Measurements from ENCODE around the gene KRTAP10-3. TPM values are rescaled to one million over a fixed set of nuclear protein-coding genes. Genes with fewer than 3 reads are reported as not detected.

KRTAP10-3 gene
- total and polyA plus RNA-seq, 9 of the 15 experiments (the other 6 are each of a cell fraction or from before 2014, with no cell fraction given): not detected

DNA sequence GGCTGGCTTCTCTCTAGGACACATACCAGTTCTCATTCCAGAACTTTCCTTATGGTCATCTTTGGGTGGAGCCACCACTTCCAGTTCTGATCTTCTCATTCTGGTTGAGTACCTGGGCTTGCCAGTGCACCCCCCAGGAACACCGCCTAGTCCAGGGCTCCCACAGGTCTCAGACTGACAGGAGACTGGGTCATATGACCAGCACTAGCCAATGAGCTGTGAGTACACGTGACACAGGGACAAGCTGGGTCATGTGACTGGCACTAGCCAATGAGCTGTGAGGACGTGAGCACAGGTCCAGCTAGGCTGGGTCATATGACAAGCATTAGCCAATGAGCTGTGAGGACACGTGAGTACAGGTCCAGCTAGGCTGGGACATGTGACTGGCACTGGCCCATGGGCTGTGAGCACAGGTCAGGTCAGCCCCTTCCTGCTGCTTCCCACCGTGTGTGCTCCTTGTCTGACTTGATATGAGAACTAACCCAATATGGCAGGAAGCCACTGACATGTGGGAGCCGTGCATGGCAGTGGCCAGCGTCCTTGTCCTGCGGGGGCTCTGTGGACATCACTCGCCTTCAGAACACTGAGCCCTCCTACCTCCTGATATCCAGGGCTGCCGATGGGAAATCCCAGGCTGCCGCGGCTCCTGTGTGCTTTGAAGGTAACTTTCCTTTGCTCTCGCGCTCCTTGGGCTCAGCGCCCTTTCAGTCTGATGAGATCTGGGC lies 41.3 kb downstream of the KRTAP10-3 start:
- intact Hi-C loops (cut with micrococcal nuclease) (loop anchor here (10.0 kb wide), 1 partner anchor 407 kb away; the partner anchor contains the start of gene ITGB2), in situ Hi-C loops (cut with MboI) (loop anchor here (5.0 kb wide), 2 partner anchors 225 to 275 kb away; no protein-coding TSS in a partner anchor)
- peak overlapping the region; percentile 19; the same call in 2 of the 3 replicates for H3K27ac ChIP-seq (ENCODE audit: extremely low read depth, low read depth, low read length)
- H3K36me3 ChIP-seq (ENCODE audit: control insufficient read depth, insufficient read depth, low read length): no peaks in the 10 kb centered on the region
- POLR2A ChIA-PET: interaction anchor here (0.6 to 1.5 kb wide), 8 partner anchors 9 to 377 kb away, joined by 3 to 5 read pairs (median 3); no protein-coding TSS in a partner anchor
- H3K9ac ChIP-seq (ENCODE audit: insufficient read depth in 1 of 2, low read depth in 2 of 2, low read length in 2 of 2): peak overlapping the region; percentile 13 to 18; a peak in 3 of 4 replicates
- BruUV-seq (replicated peaks): no TSS peak
- H3K9me1 ChIP-seq (ENCODE audit: control insufficient read depth, insufficient read depth, low read length): no peaks in the 10 kb centered on the region
- H4K20me1 ChIP-seq (replicated peaks; ENCODE audit: control insufficient read depth, insufficient read depth, low read length): no peaks in the 10 kb centered on the region
- peak overlapping the region; percentile 35 for H3K4me3 ChIP-seq
- peak; percentile 89 to 96 (median 92) for DNase-seq (ENCODE audit: extremely low read depth in 1 of 4, low spot score in 3 of 4)
- peaks cover 0 to 23% of the 10 kb centered on the region in 2 experiments; a peak in 1 of 5 replicates for H3K27me3 ChIP-seq (ENCODE audit: control insufficient read depth in 2 of 2, insufficient read depth in 2 of 2, low read length in 2 of 2)
- H3K4me1 ChIP-seq (replicated peaks in 1 of 2; ENCODE audit: control insufficient read depth in 2 of 2, insufficient read depth in 2 of 2, low read length in 2 of 2): peaks cover 0 to 36% of the 10 kb centered on the region in 2 experiments; a peak in 3 of 5 replicates
- no peaks in the 10 kb centered on the region for H3K79me2 ChIP-seq (ENCODE audit: control insufficient read depth, insufficient read depth, low read length)
- CTCF ChIA-PET (ENCODE audit: low intra/inter-chr PET ratio): no interaction called here
- no peaks in the 10 kb centered on the region for H3K9me3 ChIP-seq (replicated peaks; ENCODE audit: control insufficient read depth, insufficient read depth, low read depth, low read length)
- peak overlapping the region; percentile 67 for H2AFZ ChIP-seq (ENCODE audit: low read depth, low read length)
- peak; percentile 98 for FAIRE-seq
- WGBS (ENCODE audit: insufficient coverage, low coverage, missing lambda C conversion rate): 5% methylated on average over 15 of the region's 15 CpGs
- H3K4me2 ChIP-seq (ENCODE audit: insufficient read depth, low read length): peak overlapping the region; percentile 71
- ATAC-seq: peak; percentile 98
- TF ChIP-seq, protein P1, sequence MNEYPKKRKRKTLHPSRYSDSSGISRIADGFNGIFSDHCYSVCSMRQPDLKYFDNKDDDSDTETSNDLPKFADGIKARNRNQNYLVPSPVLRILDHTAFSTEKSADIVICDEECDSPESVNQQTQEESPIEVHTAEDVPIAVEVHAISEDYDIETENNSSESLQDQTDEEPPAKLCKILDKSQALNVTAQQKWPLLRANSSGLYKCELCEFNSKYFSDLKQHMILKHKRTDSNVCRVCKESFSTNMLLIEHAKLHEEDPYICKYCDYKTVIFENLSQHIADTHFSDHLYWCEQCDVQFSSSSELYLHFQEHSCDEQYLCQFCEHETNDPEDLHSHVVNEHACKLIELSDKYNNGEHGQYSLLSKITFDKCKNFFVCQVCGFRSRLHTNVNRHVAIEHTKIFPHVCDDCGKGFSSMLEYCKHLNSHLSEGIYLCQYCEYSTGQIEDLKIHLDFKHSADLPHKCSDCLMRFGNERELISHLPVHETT (CRISPR knock-in tag; conservative IDR thresholded peaks at IDR 0.05 in 1 of 2, IDR thresholded peaks at IDR 0.05 in 1 of 2): 0 out of 4 replicates have a peak, but pooled peaks of 1 of the 2 experiments have one; percentile 23
- TF ChIP-seq POLR2G (IDR thresholded peaks at IDR 0.05; ENCODE audit: low read depth, low read length): peak; percentile 70
- TF ChIP-seq, protein P2, sequence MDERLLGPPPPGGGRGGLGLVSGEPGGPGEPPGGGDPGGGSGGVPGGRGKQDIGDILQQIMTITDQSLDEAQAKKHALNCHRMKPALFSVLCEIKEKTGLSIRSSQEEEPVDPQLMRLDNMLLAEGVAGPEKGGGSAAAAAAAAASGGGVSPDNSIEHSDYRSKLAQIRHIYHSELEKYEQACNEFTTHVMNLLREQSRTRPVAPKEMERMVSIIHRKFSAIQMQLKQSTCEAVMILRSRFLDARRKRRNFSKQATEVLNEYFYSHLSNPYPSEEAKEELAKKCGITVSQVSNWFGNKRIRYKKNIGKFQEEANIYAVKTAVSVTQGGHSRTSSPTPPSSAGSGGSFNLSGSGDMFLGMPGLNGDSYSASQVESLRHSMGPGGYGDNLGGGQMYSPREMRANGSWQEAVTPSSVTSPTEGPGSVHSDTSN (CRISPR knock-in tag; IDR thresholded peaks at IDR 0.05; ENCODE audit: low read depth): no peak
- TF ChIP-seq, protein P2 (tag; conservative IDR thresholded peaks at IDR 0.05; ENCODE audit: low read depth): peak; percentile 68
- 0 out of 2 replicates have a peak, but pooled peaks have one; percentile 40 for TF ChIP-seq ZNF197 (CRISPR knock-in tag; IDR thresholded peaks at IDR 0.05; ENCODE audit: low read depth)
- no peak for TF ChIP-seq SREBF1 (IDR thresholded peaks at IDR 0.05; ENCODE audit: borderline replicate concordance, low read depth, low read length)
- TF ChIP-seq, protein P3, sequence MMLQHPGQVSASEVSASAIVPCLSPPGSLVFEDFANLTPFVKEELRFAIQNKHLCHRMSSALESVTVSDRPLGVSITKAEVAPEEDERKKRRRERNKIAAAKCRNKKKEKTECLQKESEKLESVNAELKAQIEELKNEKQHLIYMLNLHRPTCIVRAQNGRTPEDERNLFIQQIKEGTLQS (IDR thresholded peaks at IDR 0.05): peak; percentile 79; the same call in 1 of the 2 replicates
- TF ChIP-seq, protein P3 (CRISPR knock-in tag; conservative IDR thresholded peaks at IDR 0.05): no peak
- TF ChIP-seq NEUROD1 (IDR thresholded peaks at IDR 0.05; ENCODE audit: borderline replicate concordance, low read depth, low read length, partially characterized antibody): peak; percentile 71
- TF ChIP-seq ZC3H11A (IDR thresholded peaks at IDR 0.05; ENCODE audit: low read depth, low read length): no peak
- 0 out of 2 replicates have a peak, but pooled peaks have one; percentile 58 for TF ChIP-seq RFX7 (CRISPR knock-in tag; IDR thresholded peaks at IDR 0.05)
- no peak for TF ChIP-seq MTA1 (IDR thresholded peaks at IDR 0.05; ENCODE audit: borderline replicate concordance)
- peak; percentile 68 for TF ChIP-seq RBFOX2 (IDR thresholded peaks at IDR 0.05; ENCODE audit: low read depth, low read length)
